GM19468 (cell line): ENCODE data around the gene ST6GALNAC3.
A peak's percentile ranks its signal among the peaks of the same experiment; 100 is the strongest.

Experiments
- ATAC-seq: cut with Tn5 transposase; IDR thresholded peaks from one replicate; pipeline ENCODE4 v1.9.1; 2021; ENCODE audit warnings: mild to moderate bottlenecking, moderate library complexity, moderate number of reproducible peaks; ENCODE audit not compliant: unreplicated experiment; ENCODE audit errors: extremely low read depth

ST6GALNAC3 gene

GRCh38 chr1:76269155-76269554 is 194.6 kb downstream of the ST6GALNAC3 start:
- no peak for ATAC-seq

- no peak for ATAC-seq
Observed at GRCh38 chr1:76274302-76274701, 199.8 kb downstream of the ST6GALNAC3 start.

DNA sequence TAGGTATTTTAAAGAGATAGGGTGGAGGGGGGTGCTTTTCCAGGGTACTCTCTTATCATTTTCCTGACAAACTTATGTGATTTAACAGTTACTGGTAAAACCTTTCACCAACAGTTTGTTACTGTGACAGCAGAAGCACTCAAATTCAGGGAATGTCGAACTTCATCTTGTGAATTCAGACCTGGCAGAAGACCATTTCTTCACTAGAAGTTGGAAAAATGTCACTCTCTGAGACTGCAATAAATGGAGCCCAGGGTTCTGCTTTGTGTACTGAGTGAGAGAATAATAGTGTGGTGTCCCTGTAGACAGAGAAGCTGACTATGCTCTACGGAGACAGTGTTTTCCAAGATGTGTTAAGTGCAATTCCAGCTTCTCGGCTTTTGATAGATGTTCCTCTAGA is 200.2 kb downstream of the ST6GALNAC3 start:
- ATAC-seq = no peak

DNA sequence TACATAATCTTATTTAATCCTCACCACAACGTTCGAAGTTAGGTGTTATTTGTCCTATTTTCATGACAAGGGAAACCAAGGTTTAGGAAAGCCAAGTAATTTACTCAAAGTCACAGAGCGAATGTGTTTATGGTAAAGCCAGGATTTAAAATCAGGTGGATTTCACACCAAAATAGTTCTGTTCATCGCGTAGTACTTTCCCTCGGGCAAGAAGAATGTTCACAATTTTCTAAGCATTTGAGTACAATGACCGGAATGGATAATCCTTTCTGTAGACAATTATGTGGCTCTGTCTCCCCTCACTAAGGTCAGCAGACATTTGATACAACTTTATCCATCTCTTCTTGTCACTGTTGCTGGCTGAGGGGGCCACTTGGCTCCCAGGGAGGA is 204.2 kb downstream of the ST6GALNAC3 start:
- ATAC-seq = no peak

DNA sequence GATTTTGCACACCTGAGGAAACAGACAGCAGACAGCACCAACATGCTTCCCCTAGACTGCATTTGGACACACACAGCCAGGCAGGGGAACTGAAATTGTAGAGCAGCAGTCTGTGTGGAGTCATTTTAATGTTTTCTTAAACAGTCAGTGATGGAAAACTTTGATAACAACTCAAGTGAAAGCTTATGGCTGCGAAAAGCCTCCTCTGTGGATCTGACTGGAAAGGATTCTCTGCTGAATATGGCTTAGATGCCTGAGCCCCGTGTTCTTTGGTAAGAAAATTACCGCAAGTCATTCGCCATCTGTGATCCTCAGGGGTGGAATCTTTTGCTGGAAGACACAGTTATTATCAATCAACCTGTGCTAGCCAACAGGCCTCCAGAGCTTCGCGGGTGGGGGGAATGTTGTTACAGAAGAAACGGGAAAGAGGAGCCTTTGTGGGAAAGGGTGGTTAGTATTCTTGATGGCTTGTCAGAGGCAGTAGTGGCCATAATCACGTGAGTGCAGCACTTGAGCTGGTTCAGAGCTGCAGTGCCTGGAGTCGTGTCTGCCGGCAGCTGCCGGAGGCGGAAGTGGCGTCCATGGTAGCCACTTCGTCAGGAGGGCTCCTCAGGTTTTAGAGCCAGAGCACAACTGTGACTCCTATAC is 204.7 kb downstream of the ST6GALNAC3 start:
- ATAC-seq = no peak

DNA sequence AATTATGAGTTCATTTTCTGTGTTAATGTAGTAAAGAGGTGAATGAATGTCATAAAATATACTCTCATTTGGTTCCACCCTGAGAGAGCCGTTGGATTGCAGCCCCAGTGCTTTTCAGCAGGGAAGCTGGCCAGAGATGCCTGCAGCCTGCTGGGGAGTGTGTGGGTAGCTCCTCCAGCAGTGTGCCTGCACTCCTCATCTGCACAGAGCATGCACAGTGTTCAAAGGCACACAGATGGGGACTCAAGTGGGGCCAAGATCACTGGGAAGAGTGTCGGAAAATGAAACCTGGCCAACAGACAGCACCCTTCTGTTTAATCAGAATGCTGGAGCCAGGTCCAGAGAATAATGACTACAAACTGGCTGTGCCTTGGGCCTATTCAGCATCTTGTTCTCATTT is 206.8 kb downstream of the ST6GALNAC3 start:
- no peak for ATAC-seq

DNA sequence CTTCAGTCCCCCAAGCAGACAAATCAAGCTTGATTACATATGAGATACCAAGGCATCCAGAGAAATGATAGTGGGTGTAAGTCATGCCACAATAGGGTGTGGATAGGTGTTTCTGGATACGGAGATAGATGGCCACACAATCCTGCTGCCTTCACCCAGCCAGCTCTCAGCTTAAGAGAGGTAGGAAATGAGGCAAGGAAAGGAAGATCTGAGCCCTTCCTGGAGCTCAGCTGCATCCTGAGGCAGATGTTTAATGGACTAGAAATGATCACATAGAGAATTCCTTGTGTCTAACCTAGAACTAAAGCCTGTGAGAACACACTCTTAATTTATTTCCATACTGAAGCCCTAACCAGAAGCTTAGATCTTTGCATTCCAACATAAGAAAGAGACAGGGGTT is 210.3 kb downstream of the ST6GALNAC3 start:
- ATAC-seq = no peak

- no peak for ATAC-seq
Observed at GRCh38 chr1:76285578-76286135, 211.1 kb downstream of the ST6GALNAC3 start.

GRCh38 chr1:76287917-76288316 is 213.4 kb downstream of the ST6GALNAC3 start:
- ATAC-seq = no peak

DNA sequence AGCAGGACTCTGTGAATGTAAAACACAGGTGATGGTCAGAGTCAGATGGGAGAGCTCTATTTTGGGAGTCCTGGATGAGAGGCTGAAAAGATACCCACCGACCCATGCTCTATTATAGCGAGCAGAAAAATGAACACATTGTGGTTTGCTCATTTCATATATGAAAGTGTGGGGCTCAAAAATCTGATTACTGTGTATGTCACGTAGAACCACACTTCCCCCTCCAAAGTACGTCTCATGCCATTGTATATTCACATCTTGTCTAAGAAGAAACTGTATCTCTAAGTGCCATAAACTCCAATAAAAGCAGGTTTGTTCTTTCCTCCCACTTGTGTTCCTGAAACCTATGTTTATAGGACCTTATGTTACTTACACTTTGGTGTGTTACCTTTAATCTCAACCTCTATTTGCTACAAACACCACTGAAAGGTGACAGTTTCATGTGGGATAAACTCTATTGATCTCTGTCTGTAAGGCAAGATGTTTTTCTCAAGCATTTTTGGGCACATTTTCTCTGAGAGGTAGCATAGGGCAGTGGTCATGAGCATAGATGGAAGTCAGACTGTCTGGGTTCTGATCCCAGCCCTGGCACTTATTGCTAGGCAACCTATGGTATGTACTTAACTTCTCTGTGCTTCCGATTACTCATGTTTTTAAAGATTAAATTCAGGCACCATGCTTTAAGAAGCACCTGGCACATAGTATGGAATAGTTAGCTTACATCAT is 214.4 kb downstream of the ST6GALNAC3 start:
- ATAC-seq = no peak

DNA sequence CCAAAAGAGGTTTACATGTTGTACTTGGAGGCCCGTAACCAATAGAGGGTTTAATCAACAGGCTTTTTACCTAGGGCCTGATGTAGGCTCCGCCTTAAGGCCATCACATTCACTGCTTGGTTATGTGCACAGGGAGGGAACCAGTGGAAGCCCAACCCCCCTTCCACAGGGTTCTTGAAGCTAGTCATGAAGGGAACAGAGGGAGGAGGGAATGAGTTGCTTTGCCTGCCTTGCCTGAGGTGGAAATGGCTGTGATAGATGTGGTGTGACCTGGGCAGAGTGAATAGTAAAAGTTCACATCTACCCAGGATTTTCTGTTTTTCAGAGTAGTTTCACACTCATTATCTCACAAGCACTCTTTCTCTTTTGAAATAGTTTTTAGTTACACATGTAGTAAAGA is 215.1 kb downstream of the ST6GALNAC3 start:
- ATAC-seq = no peak

- ATAC-seq = no peak
Observed at GRCh38 chr1:76290271-76290670, 215.7 kb downstream of the ST6GALNAC3 start.

DNA sequence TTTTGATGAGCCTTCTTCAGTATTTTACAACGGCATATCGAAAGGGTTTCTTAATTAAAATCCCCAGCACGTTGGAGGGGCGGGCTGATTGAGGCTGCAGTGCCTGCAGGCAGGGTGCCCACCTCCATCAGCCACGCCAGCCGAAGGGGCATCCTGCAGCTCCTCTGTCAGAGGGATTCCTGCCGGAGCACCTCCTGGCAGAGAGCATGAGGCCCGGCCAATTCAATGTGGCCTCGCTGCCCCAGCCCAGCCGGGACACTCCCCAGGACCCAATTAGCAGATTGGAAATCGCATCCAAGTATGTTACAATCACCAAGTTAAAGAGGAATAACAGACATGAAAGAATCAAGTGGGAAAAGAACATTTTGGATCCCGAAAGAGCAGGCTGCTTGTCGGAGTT is 216.6 kb downstream of the ST6GALNAC3 start:
- ATAC-seq = no peak

DNA sequence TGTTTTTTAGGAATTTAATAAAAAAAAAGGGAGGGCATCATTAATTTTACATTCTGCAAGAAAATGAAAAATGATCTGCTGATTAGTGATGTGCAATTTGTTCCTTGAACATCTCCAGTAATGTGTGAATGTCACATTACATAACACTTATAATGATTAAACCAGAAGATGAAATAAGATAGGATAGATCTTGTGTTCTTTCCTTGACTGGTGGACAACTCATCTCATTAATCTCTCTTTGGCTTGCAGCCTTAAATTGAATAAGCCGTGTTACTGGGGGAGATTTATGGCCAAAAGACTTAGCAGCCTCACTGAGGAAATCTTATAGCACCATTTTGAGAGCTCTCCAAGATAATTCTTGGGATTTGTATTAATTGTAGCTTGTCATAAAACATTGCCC is 217.2 kb downstream of the ST6GALNAC3 start:
- ATAC-seq = no peak

DNA sequence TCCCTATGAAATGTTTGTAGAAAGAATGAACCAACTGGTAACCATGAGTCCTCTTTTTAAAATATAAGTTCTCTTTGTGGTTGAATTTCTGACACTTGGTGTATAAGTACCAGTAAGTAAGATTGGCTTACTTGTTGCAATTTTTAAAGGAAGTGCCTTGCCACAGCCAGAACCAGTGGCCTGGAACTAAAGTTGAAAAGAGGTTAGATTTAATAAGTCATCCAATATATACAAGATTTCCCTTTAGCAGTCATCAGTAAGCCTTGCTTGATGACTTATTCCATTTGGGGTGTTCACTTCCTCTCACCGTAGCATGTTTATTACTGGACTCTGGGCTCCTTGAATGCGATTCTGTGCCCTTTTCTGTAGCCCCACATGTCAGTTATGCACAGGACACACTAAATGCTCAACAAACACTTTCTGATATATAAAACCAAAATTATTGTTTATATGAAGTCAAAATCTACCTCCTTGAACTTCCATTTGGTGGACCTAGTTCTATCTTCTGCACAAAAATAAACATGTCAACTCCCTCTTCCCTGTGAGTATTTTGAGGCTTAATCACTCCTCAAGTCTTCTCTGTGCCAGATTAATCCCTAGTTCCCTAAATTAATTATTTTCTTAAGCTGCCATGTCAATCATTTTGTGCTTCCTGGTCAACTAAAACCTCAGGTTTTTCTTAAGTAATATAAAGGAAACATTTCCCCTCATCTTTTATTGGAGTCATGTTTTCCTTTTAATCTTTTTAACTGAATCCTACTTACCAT is 218.1 kb downstream of the ST6GALNAC3 start:
- ATAC-seq = peak; percentile 71

DNA sequence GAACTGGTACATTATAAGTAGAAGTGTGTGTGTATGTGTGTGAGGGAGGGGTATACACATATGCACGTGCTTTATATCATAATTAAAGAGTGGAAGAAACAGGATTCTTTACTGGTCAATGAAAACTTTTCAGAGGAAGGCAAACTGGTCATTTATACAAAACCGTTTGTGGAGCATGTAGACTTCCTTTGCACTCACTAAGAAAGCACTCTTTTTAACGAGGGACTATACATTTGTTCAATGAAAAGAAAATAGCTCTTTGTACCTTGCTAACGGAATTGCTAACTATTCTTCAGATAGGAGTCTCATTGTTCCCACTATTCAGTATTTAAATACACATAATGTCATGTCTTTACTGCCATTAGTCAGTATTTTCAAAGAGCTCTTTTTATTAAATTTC is 219.3 kb downstream of the ST6GALNAC3 start:
- no peak for ATAC-seq

DNA sequence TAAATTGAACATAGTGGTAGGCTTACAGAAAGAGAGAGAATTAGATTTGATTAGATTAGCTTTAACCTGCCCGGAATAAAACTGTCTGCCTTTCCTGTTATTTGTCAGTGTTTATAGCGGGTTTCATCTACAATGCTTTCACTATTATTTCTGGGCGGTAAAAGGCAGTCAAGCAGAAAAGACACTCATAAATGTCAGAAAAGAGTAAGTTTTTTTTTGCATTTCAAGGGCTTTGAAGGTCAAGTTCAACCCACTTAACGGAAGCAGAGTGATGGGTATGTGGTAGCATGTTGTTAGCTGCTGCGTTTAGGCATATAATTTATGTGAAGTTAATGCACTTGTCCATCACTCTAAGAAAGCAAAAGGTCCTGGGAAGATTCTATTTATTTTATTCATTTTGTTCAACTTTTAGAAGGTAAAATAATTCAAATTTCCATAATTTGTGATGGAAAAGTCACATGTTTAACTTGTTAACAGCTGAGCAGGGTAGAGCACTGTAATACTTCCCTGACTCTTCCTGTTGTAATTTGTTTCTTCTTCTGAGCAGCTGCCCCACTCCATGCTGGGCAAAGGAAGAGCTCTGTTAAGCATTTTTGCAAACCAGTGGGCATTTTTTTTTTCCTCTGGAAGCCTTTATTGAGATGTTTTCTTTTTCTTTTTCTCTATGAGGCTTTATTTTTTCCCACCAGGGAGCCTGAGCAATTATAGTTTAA is 220.1 kb downstream of the ST6GALNAC3 start:
- ATAC-seq = peak; percentile 64

DNA sequence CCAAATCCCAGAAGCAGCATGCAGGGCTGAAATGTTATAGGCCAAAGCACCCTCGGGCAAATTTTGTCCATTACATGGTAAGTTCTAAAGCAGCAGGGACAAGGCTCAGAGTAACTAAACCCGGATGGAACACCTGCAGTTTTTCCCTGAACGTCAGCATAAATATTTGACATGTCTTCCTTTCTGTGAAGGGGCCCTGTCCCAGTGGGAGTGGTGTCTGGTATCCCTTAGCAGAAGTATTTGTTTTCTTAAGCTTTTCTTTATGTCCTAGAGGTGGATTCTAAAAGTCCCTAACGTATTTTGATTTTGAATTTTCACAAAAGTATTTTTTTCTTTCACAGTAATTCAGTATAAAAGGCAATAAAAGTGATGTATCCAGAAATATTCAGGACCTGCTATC is 223.9 kb downstream of the ST6GALNAC3 start:
- no peak for ATAC-seq

- ATAC-seq = no peak
Observed at GRCh38 chr1:76299036-76299435, 224.5 kb downstream of the ST6GALNAC3 start.

GRCh38 chr1:76300556-76300955 is 226.0 kb downstream of the ST6GALNAC3 start:
- no peak for ATAC-seq
